HepG2 (cell line): ENCODE measurements around the gene CBL. TPM values are rescaled to one million over a fixed set of nuclear protein-coding genes. Genes with fewer than 3 reads are reported as not detected.
A peak's percentile ranks its signal among the peaks of the same experiment; 100 is the strongest.

ENCODE experiments used
- ATF5 ChIP-seq: sonication (generic); formaldehyde crosslinking; IDR thresholded peaks from 2 replicates; pipeline ENCODE4 v1.4.0; 2020; ENCODE audit warnings: mild to moderate bottlenecking, low read depth, missing genetic modification reagents
- FOSL2 ChIP-seq: sonication (generic); formaldehyde crosslinking; IDR thresholded peaks from 2 replicates; pipeline ENCODE4 v1.4.0; 2020; ENCODE audit warnings: missing genetic modification reagents
- NFATC3 ChIP-seq: sonication (generic); formaldehyde crosslinking; IDR thresholded peaks from 2 replicates; pipeline ENCODE4 v1.5.1; 2020; ENCODE audit warnings: mild to moderate bottlenecking, missing genetic modification reagents
- NFYB ChIP-seq: sonication (generic); formaldehyde crosslinking; IDR thresholded peaks from 2 replicates; pipeline ENCODE4 v1.4.0; 2020; ENCODE audit warnings: missing genetic modification reagents
- PRDM15 ChIP-seq: sonication (generic); formaldehyde crosslinking; IDR thresholded peaks from 2 replicates; pipeline ENCODE4 v1.4.0; 2020; ENCODE audit warnings: missing genetic modification reagents
- SCMH1 ChIP-seq: sonication (generic); formaldehyde crosslinking; IDR thresholded peaks from 2 replicates; pipeline ENCODE4 v1.9.0; 2021; ENCODE audit warnings: missing genetic modification reagents, mild to moderate bottlenecking, borderline replicate concordance
- STAT5B ChIP-seq: sonication (generic); formaldehyde crosslinking; IDR thresholded peaks from 2 replicates; pipeline ENCODE4 v1.4.0; 2020; ENCODE audit warnings: missing genetic modification reagents
- TARDBP ChIP-seq: sonication (generic); formaldehyde crosslinking; IDR thresholded peaks from 2 replicates; pipeline ENCODE4 v1.8.0; 2022; ENCODE audit warnings: mild to moderate bottlenecking, missing genetic modification reagents
- ZNF160 ChIP-seq: sonication (generic); formaldehyde crosslinking; IDR thresholded peaks from 2 replicates; pipeline ENCODE4 v1.8.0; 2022; ENCODE audit warnings: mild to moderate bottlenecking, inconsistent platforms, missing genetic modification reagents
- ZNF251 ChIP-seq: sonication (generic); formaldehyde crosslinking; IDR thresholded peaks from 2 replicates; pipeline ENCODE4 v1.9.0; 2021; ENCODE audit warnings: mild to moderate bottlenecking, missing genetic modification reagents
- ZNF326 ChIP-seq: sonication (generic); formaldehyde crosslinking; IDR thresholded peaks from 2 replicates; pipeline ENCODE4 v1.4.0; 2020; ENCODE audit warnings: missing genetic modification reagents, borderline replicate concordance
- ZNF460 ChIP-seq: sonication (generic); formaldehyde crosslinking; IDR thresholded peaks from 2 replicates; pipeline ENCODE4 v1.5.1; 2020; ENCODE audit warnings: missing genetic modification reagents, mild to moderate bottlenecking, borderline replicate concordance
- ZNF563 ChIP-seq: sonication (generic); formaldehyde crosslinking; IDR thresholded peaks from 2 replicates; pipeline ENCODE4 v1.8.0; 2022; ENCODE audit warnings: mild to moderate bottlenecking, moderate library complexity, missing genetic modification reagents
- ZNF709 ChIP-seq: sonication (generic); formaldehyde crosslinking; IDR thresholded peaks from 2 replicates; pipeline ENCODE4 v1.5.0; 2020; ENCODE audit warnings: mild to moderate bottlenecking, missing genetic modification reagents
- ZNF782 ChIP-seq: sonication (generic); formaldehyde crosslinking; IDR thresholded peaks from 2 replicates; pipeline ENCODE4 v1.4.0; 2020; ENCODE audit warnings: missing genetic modification reagents, mild to moderate bottlenecking, borderline replicate concordance
- ZNF891 ChIP-seq: sonication (generic); formaldehyde crosslinking; IDR thresholded peaks from 2 replicates; pipeline ENCODE4 v1.5.0; 2020; ENCODE audit warnings: mild to moderate bottlenecking, missing genetic modification reagents
- polyA plus RNA-seq, 8 experiments: library from polyadenylated mRNA; depleted of rRNA in 3 of 8; stranded (reverse) in 7 of 8; unstranded in 1 of 8; fragments of >200 nt; fragmentation: Illumina TruSeq in 4 of 8; extraction: Trizol in 4 of 8; gene quantifications; 2 replicates each; pipeline versions ENCODE4 v1.2.1 to v1.2.3, GENCODE V29; 2011 to 2016; ENCODE audit warnings: low read depth in 4 of 8, missing spikeins in 1 of 8, mixed read lengths in 1 of 8; ENCODE audit not compliant: insufficient read depth in 1 of 8
- total RNA-seq, 5 experiments: library from RNA; depleted of rRNA; stranded (reverse); fragments of >200 nt; fragmentation: Illumina TruSeq; extraction: Trizol; gene quantifications; 2 replicates each; pipeline ENCODE4 v1.2.3, GENCODE V29; 2016; ENCODE audit warnings: low read depth in 1 of 5
- TF ChIP-seq, protein P1 (sequence below): sonication (generic); formaldehyde crosslinking; IDR thresholded peaks from 2 replicates; pipeline ENCODE4 v1.5.1; 2020; ENCODE audit warnings: missing genetic modification reagents, mild to moderate bottlenecking, borderline replicate concordance
- TF ChIP-seq, protein P2 (sequence below): sonication (generic); formaldehyde crosslinking; IDR thresholded peaks from 2 replicates; pipeline ENCODE4 v1.4.0; 2020; ENCODE audit warnings: missing genetic modification reagents
- TF ChIP-seq, protein P3 (sequence below): sonication (generic); formaldehyde crosslinking; IDR thresholded peaks from 2 replicates; pipeline ENCODE4 v1.5.0; 2020; ENCODE audit warnings: missing genetic modification reagents

CBL gene
- total and polyA plus RNA-seq, 2 of the 13 experiments (the other 11 are each of a cell fraction or from before 2014, with no cell fraction given): 6.6 to 7.4 TPM

DNA sequence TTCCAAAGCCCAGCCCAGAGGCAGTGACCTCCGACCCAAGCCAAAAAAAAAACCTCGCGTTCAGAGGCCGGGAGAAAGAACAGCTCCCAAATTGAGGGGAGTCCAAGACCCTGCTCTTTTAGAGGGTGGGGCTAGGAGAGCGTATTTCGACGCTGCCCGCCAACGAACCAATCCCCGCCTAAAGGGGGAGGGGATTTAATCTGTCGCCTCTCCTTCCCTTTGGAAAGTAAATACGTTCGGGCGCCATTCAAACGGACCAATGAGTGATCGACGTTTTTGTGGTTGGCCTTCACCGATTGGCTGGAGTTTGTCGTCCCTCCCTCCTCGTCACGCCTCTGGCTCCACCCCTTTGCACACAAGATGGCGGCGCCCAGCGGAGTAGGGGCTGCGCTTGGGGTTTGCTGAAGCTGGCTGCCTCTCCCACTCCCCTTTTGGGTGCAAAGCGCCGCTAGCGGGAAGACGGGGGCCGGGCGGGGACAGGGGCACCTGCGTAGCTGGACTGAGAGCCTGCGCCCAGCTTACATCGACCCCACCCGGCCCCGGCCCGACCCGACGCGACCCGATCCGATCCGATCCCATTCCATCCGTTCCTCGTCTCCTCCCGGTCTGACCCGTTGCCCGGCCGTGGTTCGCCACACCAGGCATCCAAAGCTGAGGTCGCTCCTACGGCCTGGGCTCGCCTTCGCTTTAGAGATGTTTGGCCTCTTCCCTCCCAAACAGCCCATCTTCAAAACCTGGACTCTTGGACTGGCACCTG, 128.2 kb downstream of the CBL start, which contains the start of gene RNF26 (continued):
- TF ChIP-seq, protein P1, sequence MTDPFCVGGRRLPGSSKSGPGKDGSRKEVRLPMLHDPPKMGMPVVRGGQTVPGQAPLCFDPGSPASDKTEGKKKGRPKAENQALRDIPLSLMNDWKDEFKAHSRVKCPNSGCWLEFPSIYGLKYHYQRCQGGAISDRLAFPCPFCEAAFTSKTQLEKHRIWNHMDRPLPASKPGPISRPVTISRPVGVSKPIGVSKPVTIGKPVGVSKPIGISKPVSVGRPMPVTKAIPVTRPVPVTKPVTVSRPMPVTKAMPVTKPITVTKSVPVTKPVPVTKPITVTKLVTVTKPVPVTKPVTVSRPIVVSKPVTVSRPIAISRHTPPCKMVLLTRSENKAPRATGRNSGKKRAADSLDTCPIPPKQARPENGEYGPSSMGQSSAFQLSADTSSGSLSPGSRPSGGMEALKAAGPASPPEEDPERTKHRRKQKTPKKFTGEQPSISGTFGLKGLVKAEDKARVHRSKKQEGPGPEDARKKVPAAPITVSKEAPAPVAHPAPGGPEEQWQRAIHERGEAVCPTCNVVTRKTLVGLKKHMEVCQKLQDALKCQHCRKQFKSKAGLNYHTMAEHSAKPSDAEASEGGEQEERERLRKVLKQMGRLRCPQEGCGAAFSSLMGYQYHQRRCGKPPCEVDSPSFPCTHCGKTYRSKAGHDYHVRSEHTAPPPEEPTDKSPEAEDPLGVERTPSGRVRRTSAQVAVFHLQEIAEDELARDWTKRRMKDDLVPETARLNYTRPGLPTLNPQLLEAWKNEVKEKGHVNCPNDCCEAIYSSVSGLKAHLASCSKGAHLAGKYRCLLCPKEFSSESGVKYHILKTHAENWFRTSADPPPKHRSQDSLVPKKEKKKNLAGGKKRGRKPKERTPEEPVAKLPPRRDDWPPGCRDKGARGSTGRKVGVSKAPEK (CRISPR knock-in tag): no peak
- TF ChIP-seq NFYB (CRISPR knock-in tag) (peak; percentile 93), PRDM15 (peak; percentile 90), ZNF460 (CRISPR knock-in tag) (no peak), SCMH1 (CRISPR knock-in tag) (no peak), ZNF782 (CRISPR knock-in tag) (no peak), ZNF563 (CRISPR knock-in tag) (no peak), ZNF251 (no peak), FOSL2 (CRISPR knock-in tag) (no peak; the same call in 1 of the 2 replicates), STAT5B (CRISPR knock-in tag) (no peak), ZNF326 (CRISPR knock-in tag) (no peak), ZNF160 (CRISPR knock-in tag) (no peak), TARDBP (CRISPR knock-in tag) (no peak), NFATC3 (CRISPR knock-in tag) (no peak), ZNF891 (CRISPR knock-in tag) (0 out of 2 replicates have a peak, but pooled peaks have one; percentile 29), ZNF709 (CRISPR knock-in tag) (no peak), ATF5 (no peak)
- TF ChIP-seq, protein P2, sequence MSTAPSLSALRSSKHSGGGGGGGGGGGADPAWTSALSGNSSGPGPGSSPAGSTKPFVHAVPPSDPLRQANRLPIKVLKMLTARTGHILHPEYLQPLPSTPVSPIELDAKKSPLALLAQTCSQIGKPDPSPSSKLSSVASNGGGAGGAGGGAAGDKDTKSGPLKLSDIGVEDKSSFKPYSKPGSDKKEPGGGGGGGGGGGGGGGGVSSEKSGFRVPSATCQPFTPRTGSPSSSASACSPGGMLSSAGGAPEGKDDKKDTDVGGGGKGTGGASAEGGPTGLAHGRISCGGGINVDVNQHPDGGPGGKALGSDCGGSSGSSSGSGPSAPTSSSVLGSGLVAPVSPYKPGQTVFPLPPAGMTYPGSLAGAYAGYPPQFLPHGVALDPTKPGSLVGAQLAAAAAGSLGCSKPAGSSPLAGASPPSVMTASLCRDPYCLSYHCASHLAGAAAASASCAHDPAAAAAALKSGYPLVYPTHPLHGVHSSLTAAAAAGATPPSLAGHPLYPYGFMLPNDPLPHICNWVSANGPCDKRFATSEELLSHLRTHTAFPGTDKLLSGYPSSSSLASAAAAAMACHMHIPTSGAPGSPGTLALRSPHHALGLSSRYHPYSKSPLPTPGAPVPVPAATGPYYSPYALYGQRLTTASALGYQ (CRISPR knock-in tag): peak; percentile 52; the same call in 1 of the 2 replicates
- TF ChIP-seq, protein P3, sequence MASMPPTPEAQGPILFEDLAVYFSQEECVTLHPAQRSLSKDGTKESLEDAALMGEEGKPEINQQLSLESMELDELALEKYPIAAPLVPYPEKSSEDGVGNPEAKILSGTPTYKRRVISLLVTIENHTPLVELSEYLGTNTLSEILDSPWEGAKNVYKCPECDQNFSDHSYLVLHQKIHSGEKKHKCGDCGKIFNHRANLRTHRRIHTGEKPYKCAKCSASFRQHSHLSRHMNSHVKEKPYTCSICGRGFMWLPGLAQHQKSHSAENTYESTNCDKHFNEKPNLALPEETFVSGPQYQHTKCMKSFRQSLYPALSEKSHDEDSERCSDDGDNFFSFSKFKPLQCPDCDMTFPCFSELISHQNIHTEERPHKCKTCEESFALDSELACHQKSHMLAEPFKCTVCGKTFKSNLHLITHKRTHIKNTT: no peak
